GM18861 (cell line): ENCODE results near the gene SACM1L.

Experiments used
- ATAC-seq: cut with Tn5 transposase; IDR thresholded peaks from one replicate; pipeline ENCODE4 v1.9.1; 2021; ENCODE audit not compliant: unreplicated experiment

The SACM1L gene

DNA sequence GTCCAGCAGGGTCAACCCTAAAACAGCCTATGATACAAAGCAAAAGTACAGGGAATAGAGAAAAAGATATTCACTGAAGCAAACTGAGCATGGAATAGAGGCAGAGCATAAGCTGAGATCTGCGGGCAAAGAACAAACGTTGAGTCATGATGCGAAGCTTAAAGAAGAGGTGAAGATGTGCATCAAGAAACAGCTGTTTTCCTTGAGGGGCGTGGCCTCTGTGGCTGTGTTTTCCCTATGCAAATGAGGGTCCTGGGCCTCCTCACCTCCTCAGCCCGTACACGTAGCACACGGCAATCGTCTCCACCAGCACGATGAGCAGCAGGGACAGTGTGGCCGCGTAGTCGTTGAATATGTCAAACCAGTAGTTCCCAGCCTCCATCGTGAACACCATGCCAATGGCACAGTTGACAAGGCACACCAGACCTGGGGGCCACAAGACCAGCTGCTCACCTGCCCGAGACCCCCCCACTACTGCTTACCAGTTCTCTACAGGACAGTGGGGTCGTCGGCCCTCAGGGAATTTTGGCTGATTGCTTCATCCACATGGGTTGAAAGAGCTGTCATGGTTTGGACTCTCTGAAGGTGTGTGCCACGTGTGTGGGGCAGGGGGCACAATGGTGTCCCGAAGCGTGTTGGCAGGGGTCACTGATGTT is 73.6 kb downstream of the SACM1L start:
- no peak for ATAC-seq

DNA sequence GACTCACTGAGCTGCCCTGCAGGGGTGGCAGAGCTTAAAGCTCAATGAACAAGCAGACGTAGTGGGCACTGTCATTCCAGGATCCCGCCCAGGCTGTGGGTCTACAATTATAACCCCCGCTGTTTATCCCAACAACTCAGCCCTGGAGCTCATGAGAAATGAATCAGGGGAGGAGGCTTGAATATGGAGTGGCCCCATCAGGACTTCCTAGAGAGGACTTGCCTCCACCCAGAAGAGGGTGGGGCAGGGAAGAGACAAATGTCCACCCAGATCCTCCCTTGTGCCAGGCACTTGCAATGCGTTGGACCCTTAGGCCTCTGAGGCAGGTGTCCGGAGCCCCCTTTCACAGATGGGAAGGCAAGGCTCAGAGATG is 74.1 kb downstream of the SACM1L start:
- ATAC-seq: no peak

DNA sequence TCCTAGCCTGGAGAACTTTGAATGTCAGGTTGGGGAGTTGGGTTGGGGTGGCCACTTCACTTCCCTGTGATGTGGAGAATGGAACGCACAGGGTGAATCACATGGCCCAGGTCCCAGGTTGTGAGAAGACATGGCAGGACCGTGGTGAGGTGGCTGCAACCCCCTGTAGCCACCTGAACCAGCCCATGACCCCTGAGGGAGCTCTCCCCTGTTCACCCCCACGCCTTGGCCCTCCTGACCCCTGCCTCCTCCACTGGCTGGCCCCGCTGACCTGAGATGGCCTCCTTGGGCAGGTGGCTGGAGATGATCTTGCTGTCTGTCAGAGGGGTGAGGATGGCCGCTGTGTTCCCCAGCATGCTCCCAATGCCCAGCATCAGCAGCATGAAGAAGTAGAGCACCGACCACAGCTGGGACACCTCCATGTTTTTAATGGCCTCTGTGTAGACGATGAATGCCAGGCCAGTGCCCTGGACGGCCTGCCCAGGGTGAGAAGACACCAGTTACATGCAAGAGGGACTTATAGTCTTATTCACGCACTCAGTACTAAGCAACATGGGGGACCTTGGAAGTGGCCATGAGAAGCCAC is 76.2 kb downstream of the SACM1L start:
- no peak for ATAC-seq

DNA sequence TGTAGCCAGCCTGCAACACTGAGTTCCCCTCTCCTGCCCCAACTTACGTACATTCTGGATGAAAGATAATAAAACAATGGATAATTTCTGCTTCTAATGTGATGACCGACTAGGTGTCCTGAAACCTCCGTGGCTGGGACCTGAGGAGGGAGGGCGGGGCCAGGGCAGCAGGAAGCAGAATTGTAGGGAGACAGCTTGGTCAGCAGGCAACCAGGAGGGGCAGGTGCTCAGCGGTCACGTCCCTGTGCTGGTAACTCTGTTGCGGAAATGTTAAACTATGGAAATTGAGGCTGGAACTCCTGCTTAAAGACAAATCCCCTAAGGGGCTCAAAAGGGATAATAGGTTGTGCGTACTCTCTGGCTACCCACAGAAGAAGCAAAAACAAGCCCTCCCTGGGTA is 76.8 kb downstream of the SACM1L start:
- ATAC-seq: no peak

DNA sequence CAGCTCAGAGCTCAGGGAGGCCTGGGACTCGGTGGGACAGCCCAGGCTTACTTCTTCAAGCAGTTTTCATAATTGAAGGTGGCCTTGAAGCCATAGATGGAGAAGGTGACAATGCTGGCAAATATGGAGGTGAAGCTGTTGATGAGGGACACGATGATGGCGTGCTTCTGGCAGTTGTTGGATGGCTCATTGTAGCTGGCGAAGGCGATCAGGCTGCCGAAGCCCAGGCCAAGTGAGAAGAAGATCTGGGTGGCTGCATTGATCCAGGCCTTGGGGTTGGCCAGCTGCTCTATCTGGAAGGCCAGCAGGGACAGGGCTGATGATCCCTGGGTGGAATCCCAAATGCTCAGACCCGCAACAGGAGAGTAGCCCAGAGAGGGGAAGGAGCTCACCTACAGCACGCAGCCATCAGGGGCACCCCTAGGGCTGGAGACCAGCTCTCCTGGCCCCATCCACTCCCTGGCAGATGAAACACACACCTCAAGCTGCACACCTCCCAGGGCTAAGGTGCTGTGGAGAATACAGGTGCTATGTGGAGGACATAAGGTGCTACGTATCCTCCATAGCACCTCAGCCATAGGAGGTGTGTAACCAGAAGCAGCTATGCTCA is 82.1 kb downstream of the SACM1L start:
- ATAC-seq: no peak

DNA sequence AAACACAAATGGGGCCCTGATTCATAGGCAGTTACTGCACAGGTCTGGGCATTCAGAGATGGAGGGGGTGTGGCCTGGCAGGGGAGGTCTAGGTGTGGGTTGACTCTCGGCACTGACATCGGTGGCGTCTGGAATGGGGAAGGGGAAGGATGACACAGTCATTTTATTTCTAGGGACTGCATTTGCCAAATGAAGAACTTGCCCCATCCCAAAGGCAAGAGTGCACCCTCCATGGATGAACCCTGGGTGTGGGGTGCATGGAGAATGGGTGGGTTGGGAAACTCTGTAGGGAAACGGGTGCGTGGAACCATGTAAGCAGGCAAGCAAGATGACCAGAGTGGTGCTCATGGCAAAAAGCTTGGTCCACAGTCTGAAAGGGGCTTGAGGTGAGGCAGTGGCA is 82.6 kb downstream of the SACM1L start:
- no peak for ATAC-seq

DNA sequence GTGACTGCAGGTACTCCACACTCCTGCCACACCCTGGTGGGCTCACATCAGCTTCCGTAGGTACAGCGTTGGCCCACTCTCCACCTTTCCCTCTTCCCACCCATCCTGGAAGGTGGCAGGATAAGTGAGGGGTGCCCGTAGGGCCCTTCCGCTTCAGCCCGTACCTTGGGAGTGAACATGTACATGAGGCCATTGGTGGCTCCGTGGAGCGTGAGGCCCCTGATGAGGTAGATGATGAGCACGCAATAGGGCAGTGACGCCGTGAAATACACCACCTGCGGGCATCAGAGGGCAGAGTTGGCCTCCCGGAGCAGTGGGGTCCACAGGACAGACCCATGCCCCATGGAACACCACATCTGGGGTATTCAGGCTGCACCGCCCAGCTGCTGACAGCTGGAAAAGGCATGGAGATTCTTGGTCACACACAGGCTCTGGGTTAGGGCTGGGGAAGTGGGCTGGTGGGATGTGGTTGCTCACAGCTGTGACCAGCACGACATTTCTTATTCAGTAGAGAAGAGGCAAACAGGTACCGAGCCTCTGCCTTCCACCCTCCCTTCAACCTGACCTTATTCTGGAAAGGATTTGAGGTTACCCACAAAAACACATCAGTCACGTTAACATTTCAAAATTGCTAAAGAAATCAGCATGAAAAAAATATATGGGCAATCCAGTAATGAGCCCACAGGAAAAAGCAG is 83.3 kb downstream of the SACM1L start:
- no peak for ATAC-seq

DNA sequence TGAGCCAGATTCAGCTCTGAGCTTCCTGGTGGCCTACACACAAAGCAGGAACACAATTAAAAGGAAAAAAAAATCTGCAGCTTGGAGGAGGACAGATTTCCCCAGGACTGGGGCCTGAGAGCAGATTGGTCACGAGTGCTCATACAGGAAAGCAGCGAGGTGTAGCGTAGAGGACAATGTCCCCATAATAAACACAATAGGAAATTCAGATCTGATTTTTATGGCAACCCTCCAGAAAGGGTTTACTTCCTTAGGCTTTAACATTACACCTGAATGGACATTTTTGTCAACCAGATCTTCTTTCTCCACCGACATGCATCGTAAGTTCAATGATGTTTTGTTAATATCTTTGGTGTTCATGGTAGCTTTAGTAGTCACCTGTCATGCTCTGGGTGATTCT is 83.9 kb downstream of the SACM1L start:
- ATAC-seq: no peak

DNA sequence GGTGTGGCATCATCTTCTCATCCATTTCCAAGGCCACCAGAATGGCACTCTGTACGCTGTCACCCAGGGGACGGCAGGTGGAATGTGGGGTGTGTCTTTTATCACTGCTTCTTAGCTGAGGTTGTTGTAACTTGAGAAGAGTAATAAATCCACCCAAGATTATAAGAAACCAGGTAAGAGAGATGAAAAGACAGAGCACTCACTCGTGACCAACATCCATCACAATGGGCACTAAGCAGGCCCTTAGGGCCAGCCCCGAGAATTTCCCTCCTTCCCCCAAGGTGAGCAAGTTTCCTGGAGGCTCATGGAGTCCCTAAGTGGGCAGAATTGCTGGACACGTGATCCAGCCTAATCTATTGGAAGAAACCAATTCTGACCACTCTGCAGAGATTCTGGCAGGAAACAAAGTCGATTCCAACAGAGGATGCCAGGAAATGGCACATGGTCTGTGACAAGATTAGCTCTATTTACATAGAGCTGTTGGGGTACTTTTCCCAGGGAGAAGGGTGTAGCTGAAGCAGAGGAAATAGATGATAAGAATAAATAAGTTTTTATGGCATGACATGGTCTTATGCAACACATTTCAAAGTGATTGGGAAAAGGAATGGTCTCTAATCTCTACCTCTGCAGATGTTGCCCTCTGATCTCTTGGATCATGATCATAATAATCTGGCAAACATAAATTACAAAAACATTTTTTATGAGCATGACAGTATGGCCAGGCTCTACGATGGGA is 84.7 kb downstream of the SACM1L start:
- ATAC-seq: no peak

DNA sequence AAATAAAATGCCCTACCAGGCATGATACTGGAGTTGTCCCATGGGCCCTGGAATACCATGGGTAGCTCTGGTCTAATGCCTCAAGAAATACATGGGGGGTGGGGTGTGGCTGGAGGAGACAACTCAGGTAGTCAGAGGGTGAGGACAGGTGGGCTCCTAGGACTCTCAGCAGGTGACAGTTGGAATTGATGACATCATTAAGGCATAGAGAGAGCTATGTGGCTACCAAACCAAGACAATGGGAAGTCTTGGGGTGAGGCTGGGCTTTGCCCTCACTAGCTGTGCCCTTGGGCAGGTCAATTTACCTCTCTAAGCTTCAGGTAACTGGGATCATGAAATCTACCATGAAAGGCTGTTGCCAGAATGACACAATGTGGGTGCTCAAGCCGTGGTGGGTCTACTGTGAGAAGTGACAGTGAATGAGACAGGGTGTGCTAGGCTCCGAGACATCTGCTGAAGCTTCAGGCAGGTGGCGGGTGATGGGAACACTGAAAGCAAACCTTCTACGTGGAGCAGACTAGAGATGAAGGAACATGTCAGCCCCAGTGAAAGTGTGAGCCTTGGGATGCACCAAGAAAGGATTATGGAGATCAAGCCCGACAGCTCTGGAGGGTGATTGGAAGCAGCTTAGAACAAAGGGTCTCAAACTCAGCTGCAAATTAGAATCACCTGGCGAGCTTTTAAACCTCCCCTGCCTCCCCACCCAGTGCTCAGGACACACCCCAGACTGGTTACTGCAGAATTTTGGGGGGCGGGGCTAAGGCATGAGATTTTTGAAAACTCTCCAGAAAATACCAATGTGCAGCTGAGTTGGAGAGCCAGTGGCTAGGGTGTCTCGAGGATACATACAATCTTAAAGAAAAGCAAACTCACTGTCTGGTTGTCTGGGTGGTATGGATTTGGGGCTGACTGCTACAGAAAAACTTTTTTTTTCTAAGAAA is 85.7 kb downstream of the SACM1L start:
- ATAC-seq: no peak

DNA sequence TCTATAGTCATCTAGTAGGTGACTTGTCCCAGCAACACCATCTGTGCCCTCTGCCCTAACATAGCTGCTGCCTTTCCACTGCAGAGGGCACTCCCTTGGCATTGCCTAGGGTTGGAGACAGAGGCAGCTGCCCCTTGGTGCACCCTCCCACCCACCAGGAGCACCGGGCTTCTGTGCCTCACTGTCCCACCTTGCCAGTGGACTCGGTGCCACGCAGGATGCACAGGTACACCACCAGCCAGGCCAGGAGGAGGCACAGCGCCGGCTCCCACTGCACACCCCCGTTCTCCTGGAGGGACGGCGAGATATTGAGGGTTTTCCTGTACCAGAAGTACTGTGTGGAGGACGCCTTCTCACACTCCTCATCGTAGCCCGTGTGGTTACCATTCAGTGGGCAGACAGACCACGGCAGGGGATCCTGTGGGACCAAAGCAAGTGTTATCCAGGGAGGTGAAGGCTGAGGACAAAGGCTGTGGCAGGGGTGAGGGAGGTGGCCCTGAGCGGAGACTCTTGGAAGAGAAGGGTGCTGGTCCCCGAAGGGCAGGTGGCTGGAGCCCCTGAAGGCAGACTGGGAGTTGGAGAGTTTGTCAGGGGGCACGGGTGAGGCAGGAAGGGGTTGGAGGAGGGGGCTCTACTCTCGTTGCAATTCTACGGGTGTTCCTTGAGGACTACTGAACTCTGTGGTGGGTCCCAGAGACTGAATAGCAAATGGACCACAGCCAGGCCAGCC is 86.5 kb downstream of the SACM1L start:
- ATAC-seq: no peak

DNA sequence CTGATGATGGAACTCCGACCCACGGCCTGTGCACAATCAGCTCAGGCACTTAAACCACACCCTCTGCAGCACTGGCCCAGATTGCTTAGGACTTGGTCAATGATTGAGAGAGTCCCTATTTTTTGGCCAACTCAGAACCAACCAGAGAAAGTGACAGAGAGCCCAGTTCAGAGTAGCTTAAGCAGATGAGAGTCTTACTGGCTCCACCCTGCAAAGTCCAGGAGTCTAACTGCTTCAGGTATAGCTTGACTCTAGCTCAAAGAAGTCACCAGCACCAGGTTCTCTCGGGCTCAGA is 87.1 kb downstream of the SACM1L start:
- ATAC-seq: no peak

DNA sequence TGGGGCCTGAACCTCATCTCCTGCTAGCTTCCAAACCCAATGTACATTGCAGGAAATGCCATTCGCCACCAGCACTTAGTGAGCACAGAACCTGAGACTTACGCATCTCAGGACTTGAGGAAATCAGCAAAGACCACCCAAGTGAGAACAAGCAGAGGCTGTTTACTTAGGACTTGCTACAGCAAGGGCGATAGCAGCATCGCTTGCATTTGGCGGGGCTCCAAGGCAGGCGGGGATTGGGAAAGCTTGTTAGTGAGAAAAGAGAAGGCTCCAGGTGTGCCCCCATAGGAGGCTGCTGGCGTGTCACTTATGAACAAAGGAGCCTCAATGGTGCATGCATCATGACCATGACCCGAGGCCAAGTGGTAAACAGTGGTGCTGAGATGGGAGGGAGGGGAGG is 87.4 kb downstream of the SACM1L start:
- no peak for ATAC-seq

DNA sequence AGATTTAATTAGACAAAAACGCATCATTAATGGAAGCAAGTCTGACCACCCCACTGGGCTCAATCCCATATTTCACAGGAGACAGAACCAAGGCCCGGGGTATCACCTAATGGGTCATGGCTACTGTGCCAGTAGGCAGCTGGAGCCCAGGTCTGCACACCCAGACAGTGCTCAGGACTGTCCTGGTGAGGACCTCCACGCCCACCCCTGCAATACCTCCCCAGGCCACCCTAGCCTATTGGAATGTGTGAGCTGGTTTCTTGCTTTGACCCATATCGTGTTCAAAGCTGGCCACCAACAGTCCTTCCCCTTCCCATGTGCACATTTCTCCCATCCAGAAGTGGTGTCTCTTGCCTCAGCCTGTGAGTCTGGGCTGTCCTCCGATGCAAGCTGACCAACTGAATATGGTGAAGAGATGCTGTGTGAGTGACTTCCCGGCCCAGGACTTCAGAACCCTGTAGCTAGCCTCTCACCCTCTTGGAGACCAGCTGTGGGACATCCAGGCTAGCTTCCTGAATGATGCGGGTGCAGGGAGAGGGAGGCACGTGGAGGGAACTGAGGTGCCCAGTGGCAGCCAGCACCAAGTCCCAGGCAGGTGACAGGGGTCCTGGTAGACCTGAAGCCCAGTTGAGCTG is 88.0 kb downstream of the SACM1L start:
- no peak for ATAC-seq

DNA sequence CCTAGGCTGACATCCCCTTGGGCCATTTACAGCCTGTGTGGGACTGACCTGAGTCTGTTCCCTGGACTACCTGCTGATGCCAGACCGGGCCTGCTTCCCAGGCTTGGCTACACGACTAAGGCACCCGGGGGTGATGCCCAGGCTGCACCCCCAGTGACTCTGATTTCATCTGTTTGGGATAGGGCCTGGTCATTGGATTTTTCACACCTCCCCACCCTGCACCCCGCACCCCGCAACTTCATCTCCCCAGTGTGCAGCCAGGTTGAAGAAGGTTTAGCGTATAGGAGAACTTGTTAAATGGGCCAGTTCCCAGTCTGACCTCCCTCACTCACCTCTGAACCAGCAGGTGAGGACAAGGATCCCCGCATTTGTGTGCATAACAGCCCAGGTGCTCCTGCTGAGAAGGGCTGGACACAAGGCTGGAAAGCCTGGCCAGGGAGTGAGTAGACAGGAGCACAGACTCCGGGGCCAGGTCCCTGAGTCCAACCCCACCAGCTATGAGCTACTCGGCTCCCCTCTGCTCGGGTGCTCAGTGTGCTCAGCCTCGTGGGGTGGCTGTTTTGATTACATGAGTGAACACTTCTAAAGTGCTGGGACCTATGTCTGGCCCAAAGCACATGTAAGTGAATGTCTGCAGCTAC is 88.7 kb downstream of the SACM1L start:
- ATAC-seq: no peak

DNA sequence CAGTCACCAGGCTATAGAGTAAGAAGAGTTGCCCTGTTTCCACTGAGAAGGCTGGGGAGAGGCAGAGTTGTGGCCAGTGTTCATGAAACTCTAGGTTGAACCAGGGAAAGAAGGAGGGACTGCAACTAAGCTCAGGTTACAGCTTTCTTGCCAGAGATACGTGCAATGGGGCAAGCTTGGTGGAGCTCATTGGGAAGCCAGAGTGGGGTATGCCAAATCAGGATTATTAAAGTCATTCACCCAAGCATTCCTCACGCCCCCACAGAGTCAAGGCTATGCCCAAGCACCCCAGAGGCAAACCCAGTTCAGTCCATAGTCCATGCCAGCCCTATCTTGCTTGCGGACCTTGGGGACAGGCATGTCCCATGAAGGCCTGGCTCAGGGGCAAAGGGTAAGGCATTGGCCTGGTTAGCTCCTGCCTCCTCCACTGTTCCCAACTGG is 89.6 kb downstream of the SACM1L start:
- ATAC-seq: no peak

DNA sequence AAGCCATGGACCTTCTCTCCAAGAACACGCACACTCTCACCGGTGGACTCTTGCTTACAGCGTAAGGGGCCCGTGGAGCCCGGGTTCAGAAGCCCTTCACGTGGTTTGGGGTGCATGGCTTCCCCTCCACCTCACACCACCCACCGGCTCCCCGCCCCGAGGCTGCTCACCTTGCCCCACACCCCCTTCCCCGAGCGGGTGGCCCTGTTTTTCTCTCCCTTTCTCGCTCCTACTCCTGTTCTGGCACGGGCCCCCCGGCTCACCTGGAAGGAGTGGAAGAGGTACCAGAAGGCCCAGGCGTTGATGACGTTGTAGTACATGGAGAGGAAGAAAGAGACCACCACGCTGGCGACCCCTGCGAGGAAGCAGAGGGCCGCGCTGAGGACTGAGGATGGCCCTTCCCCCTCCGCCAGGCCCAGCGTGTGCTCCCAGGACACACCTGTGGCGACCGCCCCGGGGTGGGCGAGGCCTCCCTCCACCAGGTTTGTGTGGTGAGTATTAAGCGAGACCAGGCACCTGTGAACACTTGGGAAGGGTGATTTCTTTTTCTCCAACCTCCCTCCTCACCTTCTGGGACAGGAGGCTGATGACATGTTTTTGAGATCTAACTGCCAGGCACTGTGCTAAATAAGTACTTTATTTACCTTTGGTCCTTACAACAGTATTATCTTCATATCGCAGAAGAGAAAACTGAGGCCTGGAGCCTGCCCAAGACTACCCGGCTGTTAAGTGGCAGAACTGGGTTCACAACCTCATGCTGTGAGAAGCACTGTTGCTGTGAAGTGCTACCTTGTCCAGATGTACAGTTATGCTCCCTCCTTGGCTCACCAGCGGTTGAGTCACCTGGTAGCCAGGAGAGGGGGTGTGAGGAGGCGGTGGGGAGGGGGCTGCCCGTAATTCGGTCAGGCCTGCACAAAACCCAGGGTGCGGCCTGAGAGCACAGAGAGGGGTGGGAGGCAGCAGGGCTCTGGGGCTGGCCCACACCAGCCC is 90.8 kb downstream of the SACM1L start:
- ATAC-seq: no peak

DNA sequence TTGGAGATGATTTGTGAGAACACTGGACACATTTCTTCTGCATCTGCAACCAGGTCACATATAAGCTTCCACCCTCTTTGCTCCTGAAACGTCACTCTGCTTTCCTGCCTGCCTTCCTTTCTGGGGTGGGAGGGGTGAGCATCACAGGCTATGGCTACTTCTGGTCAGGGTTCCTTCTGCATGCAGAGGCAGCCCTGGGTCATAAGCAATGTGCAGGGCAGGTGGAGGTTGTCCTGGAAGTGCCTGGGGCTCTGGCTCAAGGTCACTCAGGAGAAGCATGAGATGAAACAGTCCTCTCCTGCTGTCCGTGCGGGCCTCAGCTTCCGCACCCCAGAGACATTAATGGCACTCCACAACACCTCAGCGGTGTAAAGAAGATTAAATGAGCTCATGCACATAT is 92.1 kb downstream of the SACM1L start:
- ATAC-seq: no peak
